ENCODE data around the gene GIMAP6.
"Not testable (repeated sequence)": the region's sequence is repeated elsewhere in the genome, so short reads cannot be mapped to it uniquely, and the experiment has no call there.

Gene GIMAP6

DNA sequence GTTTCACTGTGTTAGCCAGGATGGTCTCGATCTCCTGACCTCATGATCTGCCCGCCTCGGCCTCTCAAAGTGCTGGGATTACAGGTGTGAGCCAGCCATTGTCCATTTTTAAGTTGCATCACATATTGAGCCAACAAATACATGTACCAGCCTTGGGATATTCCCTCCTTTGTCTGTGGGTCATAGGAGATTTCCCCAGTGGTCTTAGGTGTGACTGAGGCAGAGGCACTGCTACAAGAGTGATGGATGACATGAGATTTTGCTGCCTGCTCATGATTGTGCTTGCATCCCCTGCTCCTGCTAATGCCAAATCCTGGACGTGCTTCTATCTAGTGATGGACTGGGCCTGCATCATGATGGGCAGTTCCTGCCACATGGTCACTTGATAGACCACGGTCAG lies 10.7 kb upstream of the GIMAP6 start:
- DNase-seq = no peak

- no peak for DNase-seq
Measured at GRCh38 chr7:150641854-150642253, 9.7 kb upstream of the GIMAP6 start.

DNA sequence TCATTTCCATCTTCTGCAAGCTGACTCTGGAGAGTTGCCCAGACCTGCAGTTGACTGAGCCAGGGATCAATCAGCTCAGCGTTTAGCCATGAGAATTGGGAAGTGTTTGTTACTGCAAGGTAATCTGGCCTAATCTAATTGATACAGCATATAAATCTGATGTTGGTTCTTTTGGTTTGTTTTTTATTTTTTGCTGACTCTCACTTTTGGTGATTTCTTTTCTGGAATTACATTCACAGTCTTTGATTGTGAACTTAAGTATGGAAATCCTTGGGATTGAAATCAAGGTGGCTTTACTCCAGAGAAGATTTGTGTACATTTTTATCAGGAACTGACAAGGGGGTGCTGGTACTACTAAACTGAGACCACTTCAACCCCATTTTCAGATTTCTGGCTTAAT lies 1.7 kb upstream of the GIMAP6 start:
- no peak for DNase-seq

DNA sequence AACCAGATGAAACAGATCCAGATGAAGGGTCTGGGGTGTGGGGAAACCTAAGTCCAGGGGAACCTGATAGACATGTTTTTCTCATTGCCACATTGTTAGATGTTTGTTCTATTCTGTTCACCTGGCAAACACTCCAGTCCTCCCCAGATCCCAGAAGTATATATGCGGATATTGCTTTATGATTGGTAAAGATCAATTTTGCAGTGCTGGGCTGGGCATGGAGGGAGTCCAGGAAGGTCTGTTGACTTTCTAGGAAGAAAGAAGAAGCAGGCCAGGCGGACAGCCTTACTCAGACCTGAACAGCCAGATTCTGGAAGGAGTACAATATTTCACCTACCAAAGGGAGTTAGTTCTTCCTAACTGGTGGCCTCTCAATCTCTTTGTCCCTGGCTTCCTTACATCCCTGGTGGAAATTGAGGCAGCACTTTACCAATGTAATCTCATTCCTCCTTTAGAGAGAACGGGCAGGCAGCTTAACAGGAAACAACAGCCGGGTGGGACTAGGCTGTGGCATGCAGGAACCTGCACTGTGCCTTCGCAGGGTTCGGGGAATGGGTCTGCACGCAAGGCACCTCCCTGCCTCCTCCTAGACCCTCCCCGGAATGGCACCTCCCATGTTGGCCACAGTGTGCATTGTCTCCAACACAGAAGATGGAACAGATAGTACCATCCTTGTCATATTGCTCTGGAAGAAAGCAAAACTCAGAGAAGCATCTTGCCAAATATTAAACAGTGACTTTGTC lies 930 bp downstream of the GIMAP6 start:
- peak; percentile 48 for DNase-seq

DNA sequence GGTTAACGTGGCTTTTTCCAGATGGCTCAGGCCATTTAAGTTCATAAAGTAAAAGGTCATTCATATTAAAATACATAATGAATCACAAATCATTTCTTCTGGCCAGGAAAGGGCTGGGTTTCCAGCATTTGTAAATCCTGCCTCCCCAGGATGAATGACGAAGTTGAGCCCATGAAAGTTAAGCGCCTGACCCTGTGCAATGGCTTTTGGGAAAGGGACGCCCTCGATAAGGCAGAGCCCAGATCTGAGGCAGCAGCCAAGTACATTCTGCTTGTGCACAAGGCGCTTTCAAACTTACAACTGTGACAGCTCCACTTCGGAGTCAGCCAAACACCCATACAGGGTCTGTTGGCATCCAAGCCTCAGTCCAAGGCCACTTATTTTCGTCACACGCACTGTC lies 2.8 kb downstream of the GIMAP6 start:
- no peak for DNase-seq

DNA sequence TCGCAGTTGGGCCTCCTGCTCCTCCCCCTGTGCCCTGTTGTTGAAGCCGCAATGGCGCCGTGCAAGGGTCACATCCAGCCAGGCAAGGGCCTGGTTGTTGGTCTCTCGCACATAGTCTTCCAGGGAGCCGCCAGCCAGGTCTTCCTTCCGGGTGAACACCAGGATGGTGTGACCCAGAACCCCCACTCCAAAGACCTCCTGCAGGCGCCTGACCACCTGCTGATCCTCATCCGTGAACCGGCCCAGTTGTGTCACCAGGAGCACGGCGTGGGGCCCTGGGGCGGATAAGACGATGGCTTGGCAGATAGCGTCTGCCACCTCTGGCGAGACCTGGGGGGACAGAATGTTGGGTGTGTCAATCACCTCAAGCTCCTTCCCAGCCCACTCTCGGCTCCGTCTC lies 4.2 kb downstream of the GIMAP6 start:
- no peak for DNase-seq

- DNase-seq = no peak
Measured at GRCh38 chr7:150626696-150627095, 5.5 kb downstream of the GIMAP6 start.

- no peak for DNase-seq
Measured at GRCh38 chr7:150621376-150621775, 10.8 kb downstream of the GIMAP6 start.

DNA sequence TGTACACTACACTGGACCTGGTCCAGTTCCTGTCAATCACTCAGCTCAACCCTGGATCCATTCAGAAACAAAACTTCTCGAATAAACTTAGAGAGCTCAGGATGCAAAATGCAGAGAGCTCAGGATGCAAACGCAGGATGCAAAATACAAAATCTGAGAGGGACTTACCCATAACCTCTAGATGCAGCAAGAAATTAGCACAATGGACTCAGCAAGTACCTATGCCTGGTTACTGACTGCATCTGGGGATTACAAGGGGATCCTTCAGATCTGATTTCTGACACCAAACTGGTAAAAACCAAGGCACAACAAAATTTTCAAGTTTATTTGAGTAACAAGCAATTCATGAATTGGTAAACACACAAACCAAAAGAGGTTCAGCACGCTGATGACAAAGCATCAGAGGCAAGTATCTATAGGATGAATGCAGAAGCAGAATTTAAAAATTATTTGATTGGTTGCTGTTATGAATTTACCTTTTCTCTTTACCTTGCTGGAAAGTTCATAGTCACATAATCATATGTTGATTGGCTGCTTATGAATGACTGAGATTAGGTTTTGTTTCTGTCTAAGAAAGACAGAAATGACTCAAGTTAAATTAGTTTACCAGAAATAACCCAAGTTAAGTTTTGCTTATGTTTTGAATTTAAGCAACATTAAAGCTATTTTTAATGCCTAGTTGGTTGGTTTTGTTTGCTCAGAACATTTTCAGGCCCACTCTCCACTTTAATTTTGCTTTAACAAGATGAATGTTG lies 11.4 kb downstream of the GIMAP6 start:
- no peak for DNase-seq

- no peak for DNase-seq
Measured at GRCh38 chr7:150620061-150620460, 12.1 kb downstream of the GIMAP6 start.

DNA sequence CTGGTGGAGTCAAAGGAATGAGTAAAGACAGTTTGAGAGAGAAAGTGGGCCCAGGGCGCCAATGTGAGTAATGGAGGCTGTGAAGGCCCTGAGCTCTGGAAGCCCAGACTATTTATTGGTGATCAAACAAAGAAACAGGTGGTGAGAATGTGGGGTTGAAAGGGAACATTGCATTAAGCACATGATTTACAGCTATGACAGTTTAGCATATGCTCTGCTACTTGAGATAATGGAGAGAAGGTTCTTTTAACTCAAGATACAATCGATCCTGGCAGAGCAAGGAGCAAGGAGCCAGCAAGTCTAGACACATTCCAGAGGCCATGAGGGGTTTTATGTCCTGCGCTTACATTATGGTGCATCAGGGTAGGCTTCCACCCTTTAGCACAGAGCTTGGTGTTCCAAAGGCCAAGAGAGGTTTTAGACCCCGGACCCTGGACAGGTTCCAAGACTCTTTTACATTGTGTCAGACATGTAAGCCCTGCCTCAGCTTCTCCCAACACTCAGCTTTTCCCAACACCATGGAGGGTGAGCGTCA lies 16.9 kb downstream of the GIMAP6 start:
- not testable (repeated sequence) for DNase-seq

GRCh38 chr7:150614426-150614825 lies 17.8 kb downstream of the GIMAP6 start:
- not testable (repeated sequence) for DNase-seq

- DNase-seq = no peak
Measured at GRCh38 chr7:150613880-150614279, 18.3 kb downstream of the GIMAP6 start.

DNA sequence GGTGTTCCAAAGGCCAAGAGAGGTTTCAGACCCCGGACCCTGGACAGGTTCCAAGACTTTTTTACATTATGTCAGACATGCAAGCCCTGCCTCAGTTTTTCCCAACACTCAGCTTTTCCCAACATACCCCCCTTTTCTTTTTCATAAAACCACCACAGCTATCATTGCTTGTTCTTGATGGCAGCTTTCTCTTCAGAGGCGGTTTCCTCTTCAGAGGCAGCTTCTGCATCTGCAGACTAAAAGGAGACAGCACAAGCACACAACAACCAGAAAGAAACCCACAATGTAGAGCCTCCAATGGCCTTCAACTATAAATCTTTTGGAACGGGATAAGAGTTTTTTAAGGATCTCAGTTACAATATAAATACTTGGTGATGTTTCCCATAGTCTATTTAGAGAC lies 19.3 kb downstream of the GIMAP6 start:
- DNase-seq = no peak

GRCh38 chr7:150610233-150610632 lies 22.0 kb downstream of the GIMAP6 start:
- DNase-seq = no peak

GRCh38 chr7:150603600-150603999 lies 28.6 kb downstream of the GIMAP6 start:
- not testable (repeated sequence) for DNase-seq

GRCh38 chr7:150595361-150595760 lies 36.8 kb downstream of the GIMAP6 start:
- DNase-seq = no peak

- DNase-seq = no peak
Measured at GRCh38 chr7:150594805-150595204, 37.4 kb downstream of the GIMAP6 start.

GRCh38 chr7:150587551-150587950 lies 44.6 kb downstream of the GIMAP6 start:
- DNase-seq = no peak

DNA sequence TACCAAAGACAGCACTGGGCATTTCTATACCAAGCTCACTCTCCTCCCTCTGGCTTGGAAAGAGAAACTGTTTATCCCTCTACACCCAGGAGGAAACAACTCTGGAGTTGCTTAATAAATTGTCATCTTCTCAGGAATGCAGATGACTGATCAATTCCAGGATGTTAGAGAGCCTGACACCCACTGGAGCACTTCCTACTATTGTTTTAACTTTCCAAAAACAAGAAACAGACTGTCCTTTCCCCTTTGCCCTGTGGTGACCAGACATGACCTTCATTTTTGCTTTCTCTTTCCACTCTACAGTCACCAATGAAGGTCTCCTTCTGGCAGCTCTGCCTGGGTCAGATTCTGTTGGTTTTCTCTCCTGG lies 45.4 kb downstream of the GIMAP6 start:
- DNase-seq = no peak

GRCh38 chr7:150586068-150586784 lies 46.0 kb downstream of the GIMAP6 start:
- no peak for DNase-seq

- no peak for DNase-seq
Measured at GRCh38 chr7:150585199-150585598, 47.0 kb downstream of the GIMAP6 start.

- no peak for DNase-seq
Measured at GRCh38 chr7:150580638-150581394, 51.4 kb downstream of the GIMAP6 start.

Measured in stimulated activated CD4-positive, alpha-beta T cell treated with anti-CD3 and anti-CD28 coated beads, Interleukin-4, amount 100 ng/mL, for 1 hour (primary cell).